ENCODE data around the gene MOB2. TPM values are rescaled to one million over a fixed set of nuclear protein-coding genes. Genes with fewer than 3 reads are reported as not detected.

MOB2 gene
- total RNA-seq, 4 donors from 2014 or later = 59.6 to 103 (median 87.8) TPM

- WGBS, 2 donors (ENCODE audit: low coverage in 1 of 2) = 56% methylated on average over 4 of the region's 35 CpGs; no CpG with 5 or more reads in 1 of the 2 donors
Observed at GRCh38 chr11:1469911-1470680, 16.5 kb downstream of the MOB2 start.

GRCh38 chr11:1469287-1469910 is 17.2 kb downstream of the MOB2 start:
- H3K4me3 ChIP-seq = no peak overlapping the region
- H3K36me3 ChIP-seq = peaks cover 0 to 97% of the 10 kb centered on the region in 2 donors
- TF ChIP-seq POLR2A (IDR thresholded peaks at IDR 0.05) = no peak
- no peak for TF ChIP-seq EP300 (IDR thresholded peaks at IDR 0.05)
- no peak for TF ChIP-seq POLR2AphosphoS5 (IDR thresholded peaks at IDR 0.05)
- TF ChIP-seq CTCF (IDR thresholded peaks at IDR 0.05) = no peak
- H3K4me1 ChIP-seq = peaks cover 0 to 54% (median 0%) of the 10 kb centered on the region in 3 donors
- peak overlapping the region in 3 of 4 donors; percentile 46 to 77 (median 71) for H3K27ac ChIP-seq
- no peak for ATAC-seq
- H3K9me3 ChIP-seq = no peaks in the 10 kb centered on the region
- WGBS, 2 donors (ENCODE audit: low coverage in 1 of 2) = 42% methylated on average over 4 of the region's 19 CpGs; no CpG with 5 or more reads in 1 of the 2 donors
- H3K27me3 ChIP-seq = no peaks in the 10 kb centered on the region

More at GRCh38 chr11:1469911-1470680, 16.5 kb downstream of the MOB2 start:
- peak overlapping the region in 3 of 4 donors; percentile 46 to 77 (median 71) for H3K27ac ChIP-seq
- no peak for TF ChIP-seq POLR2A (IDR thresholded peaks at IDR 0.05)
- no peak for TF ChIP-seq EP300 (IDR thresholded peaks at IDR 0.05)
- TF ChIP-seq POLR2AphosphoS5 (IDR thresholded peaks at IDR 0.05) = no peak
- TF ChIP-seq CTCF (IDR thresholded peaks at IDR 0.05) = no peak
- H3K36me3 ChIP-seq = peaks cover 0 to 97% of the 10 kb centered on the region in 2 donors
- H3K4me3 ChIP-seq = no peak overlapping the region
- H3K9me3 ChIP-seq = no peaks in the 10 kb centered on the region
- no peaks in the 10 kb centered on the region for H3K27me3 ChIP-seq
- no peak for ATAC-seq
- H3K4me1 ChIP-seq = peaks cover 0 to 54% (median 0%) of the 10 kb centered on the region in 3 donors

GRCh38 chr11:1468473-1469066 is 18.0 kb downstream of the MOB2 start:
- H3K4me1 ChIP-seq = peaks cover 0 to 58% (median 0%) of the 10 kb centered on the region in 3 donors
- peaks cover 0 to 97% of the 10 kb centered on the region in 2 donors for H3K36me3 ChIP-seq
- no peaks in the 10 kb centered on the region for H3K9me3 ChIP-seq
- 73 to 90% methylated on average over 3 to 5 of the region's 19 CpGs for WGBS, 2 donors (ENCODE audit: low coverage in 1 of 2)
- peak overlapping the region; percentile 3 to 77 (median 58) for H3K27ac ChIP-seq
- no peak for ATAC-seq
- no peaks in the 10 kb centered on the region for H3K27me3 ChIP-seq
- no peak for TF ChIP-seq CTCF (IDR thresholded peaks at IDR 0.05)
- TF ChIP-seq POLR2AphosphoS5 (IDR thresholded peaks at IDR 0.05) = peak; percentile 7
- H3K4me3 ChIP-seq = no peak overlapping the region

GRCh38 chr11:1468002-1468401 is 18.6 kb downstream of the MOB2 start:
- Histone ChIP-seq H3K36me3 (peaks cover 0 to 97% of the 10 kb centered on the region in 2 donors), H3K27me3 (no peaks in the 10 kb centered on the region), H3K9me3 (no peaks in the 10 kb centered on the region), H3K4me1 (peaks cover 0 to 60% (median 0%) of the 10 kb centered on the region in 3 donors), H3K27ac (peak overlapping the region in 3 of 4 donors; percentile 46 to 77 (median 71)), H3K4me3 (no peak overlapping the region)
- 80% methylated on average over 1 of the region's 18 CpGs; no CpG with 5 or more reads in 1 of the 2 donors for WGBS, 2 donors (ENCODE audit: low coverage in 1 of 2)
- TF ChIP-seq POLR2A (IDR thresholded peaks at IDR 0.05) = no peak
- TF ChIP-seq CTCF (IDR thresholded peaks at IDR 0.05) = no peak
- TF ChIP-seq POLR2AphosphoS5 (IDR thresholded peaks at IDR 0.05) = no peak
- no peak for TF ChIP-seq EP300 (IDR thresholded peaks at IDR 0.05)
- no peak for ATAC-seq

All from gastroesophageal sphincter (tissue), 4 donors.